Measurements from ENCODE around the gene TEP1. TPM values are rescaled to one million over a fixed set of nuclear protein-coding genes. Genes with fewer than 3 reads are reported as not detected.
"Not testable (repeated sequence)": the region's sequence is repeated elsewhere in the genome, so short reads cannot be mapped to it uniquely, and the experiment has no call there.

TEP1 gene
- total RNA-seq, 2 experiments from 2014 or later: 47.1 to 49.3 TPM

- H3K9me3 Mint-ChIP-seq: no peaks in the 10 kb centered on the region
- ChIA-PET POLR2A (no interaction called here), CTCF (no interaction called here)
- no peak overlapping the region for H3K4me3 Mint-ChIP-seq
- H3K27me3 Mint-ChIP-seq: no peaks in the 10 kb centered on the region
- H3K36me3 Mint-ChIP-seq: peaks cover 62% of the 10 kb centered on the region
- peaks cover 2% of the 10 kb centered on the region for H3K4me1 Mint-ChIP-seq (ENCODE audit: low read depth)
- intact Hi-C loops (cut with micrococcal nuclease): no loop called here
- no peak for DNase-seq
- no peak overlapping the region for H3K27ac Mint-ChIP-seq
Observed at GRCh38 chr14:20383636-20384035, 29.7 kb downstream of the TEP1 start.

- Mint-ChIP-seq H3K36me3 (peaks cover 58% of the 10 kb centered on the region), H3K9me3 (no peaks in the 10 kb centered on the region), H3K4me3 (no peak overlapping the region), H3K4me1 (ENCODE audit: low read depth) (peaks cover 2% of the 10 kb centered on the region), H3K27ac (no peak overlapping the region), H3K27me3 (no peaks in the 10 kb centered on the region)
- ChIA-PET POLR2A (interaction anchor here (0.6 kb wide), 1 partner anchor 23 kb away, joined by 4 read pairs; no protein-coding TSS in a partner anchor), CTCF (no interaction called here)
- DNase-seq: no peak
- intact Hi-C loops (cut with micrococcal nuclease): no loop called here
Observed at GRCh38 chr14:20383032-20383431, 30.3 kb downstream of the TEP1 start.

DNA sequence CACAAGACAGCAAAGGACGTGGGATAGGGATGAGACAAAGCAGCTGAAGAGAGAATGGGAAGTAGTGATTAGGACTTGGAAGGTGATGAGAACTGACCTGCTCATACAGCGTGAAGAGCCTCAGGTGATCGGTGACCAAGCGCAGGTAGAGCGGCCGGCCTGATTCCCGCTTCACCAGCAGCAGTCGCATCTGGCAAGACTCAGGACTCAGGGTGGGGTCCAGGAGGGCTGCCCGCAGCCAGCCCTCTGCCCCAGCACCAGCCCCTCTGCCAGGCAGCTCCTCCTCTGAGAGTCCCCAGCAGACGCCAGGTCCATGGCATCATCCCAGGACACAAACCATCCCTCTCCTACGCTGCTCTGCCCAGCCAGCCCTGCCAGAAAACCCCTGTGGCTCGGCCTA, 30.8 kb downstream of the TEP1 start:
- ChIA-PET POLR2A (interaction anchor here (0.6 kb wide), 1 partner anchor 22 kb away, joined by 4 read pairs; no protein-coding TSS in a partner anchor), CTCF (no interaction called here)
- peaks cover 55% of the 10 kb centered on the region for H3K36me3 Mint-ChIP-seq
- H3K4me3 Mint-ChIP-seq: no peak overlapping the region
- no peaks in the 10 kb centered on the region for H3K27me3 Mint-ChIP-seq
- no peak for DNase-seq
- peak overlapping the region; percentile 15 for H3K27ac Mint-ChIP-seq
- intact Hi-C loops (cut with micrococcal nuclease): no loop called here
- no peaks in the 10 kb centered on the region for H3K9me3 Mint-ChIP-seq
- H3K4me1 Mint-ChIP-seq (ENCODE audit: low read depth): peaks cover 2% of the 10 kb centered on the region

- H3K27me3 Mint-ChIP-seq: no peaks in the 10 kb centered on the region
- no peaks in the 10 kb centered on the region for H3K9me3 Mint-ChIP-seq
- intact Hi-C loops (cut with micrococcal nuclease): no loop called here
- H3K4me3 Mint-ChIP-seq: no peak overlapping the region
- H3K27ac Mint-ChIP-seq: no peak overlapping the region
- POLR2A ChIA-PET: interaction anchor here (1.3 kb wide), 1 partner anchor 38 kb away, joined by 3 read pairs; the partner anchor contains the start of gene PARP2
- peaks cover 60% of the 10 kb centered on the region for H3K36me3 Mint-ChIP-seq
- no peak for DNase-seq
- CTCF ChIA-PET: no interaction called here
- H3K4me1 Mint-ChIP-seq (ENCODE audit: low read depth): peaks cover 2% of the 10 kb centered on the region
Observed at GRCh38 chr14:20381341-20381740, 32.0 kb downstream of the TEP1 start.

- ChIA-PET POLR2A (interaction anchor here (1.3 kb wide), 1 partner anchor 37 kb away, joined by 3 read pairs; the partner anchor contains the start of gene PARP2), CTCF (interaction anchor here (1.0 kb wide), 1 partner anchor 53 kb away, joined by 3 read pairs; no protein-coding TSS in a partner anchor)
- H3K36me3 Mint-ChIP-seq: peaks cover 54% of the 10 kb centered on the region
- intact Hi-C loops (cut with micrococcal nuclease): no loop called here
- no peaks in the 10 kb centered on the region for H3K27me3 Mint-ChIP-seq
- H3K27ac Mint-ChIP-seq: peak overlapping the region; percentile 47
- no peaks in the 10 kb centered on the region for H3K9me3 Mint-ChIP-seq
- peaks cover 2% of the 10 kb centered on the region for H3K4me1 Mint-ChIP-seq (ENCODE audit: low read depth)
- H3K4me3 Mint-ChIP-seq: no peak overlapping the region
- DNase-seq: no peak
Observed at GRCh38 chr14:20380681-20381080, 32.6 kb downstream of the TEP1 start.

DNA sequence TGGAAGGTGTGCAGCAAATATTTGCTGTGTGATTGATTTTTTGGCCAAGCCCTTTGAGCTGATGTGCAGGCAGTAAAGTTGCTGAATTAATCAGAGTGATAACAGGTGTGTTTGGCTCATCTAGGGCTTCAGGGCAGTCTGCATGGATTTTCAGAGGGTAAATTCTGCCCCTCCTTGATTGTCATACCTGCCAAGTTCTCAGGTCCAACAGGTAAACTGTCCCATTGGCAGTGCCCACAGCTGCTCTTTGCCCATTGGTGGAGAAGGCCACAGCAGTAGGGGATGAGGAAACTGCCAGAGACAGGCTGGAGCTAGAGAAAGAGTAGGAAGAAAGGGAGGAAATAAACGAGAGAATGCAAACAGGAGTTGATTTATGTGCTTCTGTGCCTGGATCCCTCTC, 33.6 kb downstream of the TEP1 start:
- Mint-ChIP-seq H3K4me3 (no peak overlapping the region), H3K9me3 (no peaks in the 10 kb centered on the region), H3K27ac (no peak overlapping the region), H3K27me3 (no peaks in the 10 kb centered on the region), H3K4me1 (ENCODE audit: low read depth) (peaks cover 2% of the 10 kb centered on the region), H3K36me3 (peaks cover 56% of the 10 kb centered on the region)
- intact Hi-C loops (cut with micrococcal nuclease): no loop called here
- POLR2A ChIA-PET: no interaction called here
- DNase-seq: no peak
- CTCF ChIA-PET: interaction anchor here (1.0 kb wide), 1 partner anchor 52 kb away, joined by 3 read pairs; no protein-coding TSS in a partner anchor

- Mint-ChIP-seq H3K4me3 (no peak overlapping the region), H3K27ac (no peak overlapping the region), H3K36me3 (peaks cover 52% of the 10 kb centered on the region), H3K27me3 (no peaks in the 10 kb centered on the region), H3K4me1 (ENCODE audit: low read depth) (peaks cover 2% of the 10 kb centered on the region), H3K9me3 (no peaks in the 10 kb centered on the region)
- no peak for DNase-seq
- CTCF ChIA-PET: interaction anchor here (1.5 kb wide), 1 partner anchor 236 kb away, joined by 3 read pairs; no protein-coding TSS in a partner anchor
- POLR2A ChIA-PET: no interaction called here
- intact Hi-C loops (cut with micrococcal nuclease): no loop called here
Observed at GRCh38 chr14:20377171-20377570, 36.1 kb downstream of the TEP1 start.

- no peak for DNase-seq
- H3K4me1 Mint-ChIP-seq (ENCODE audit: low read depth): peaks cover 2% of the 10 kb centered on the region
- POLR2A ChIA-PET: interaction anchor here (0.9 kb wide), 1 partner anchor 9 kb away, joined by 3 read pairs; no protein-coding TSS in a partner anchor
- peaks cover 59% of the 10 kb centered on the region for H3K36me3 Mint-ChIP-seq
- no peaks in the 10 kb centered on the region for H3K27me3 Mint-ChIP-seq
- H3K4me3 Mint-ChIP-seq: no peak overlapping the region
- intact Hi-C loops (cut with micrococcal nuclease): no loop called here
- no peaks in the 10 kb centered on the region for H3K9me3 Mint-ChIP-seq
- no peak overlapping the region for H3K27ac Mint-ChIP-seq
- CTCF ChIA-PET: interaction anchor here (1.1 to 1.5 kb wide), 2 partner anchors 38 to 237 kb away, joined by 3 read pairs; no protein-coding TSS in a partner anchor
Observed at GRCh38 chr14:20376071-20376588, 37.2 kb downstream of the TEP1 start.

- intact Hi-C loops (cut with micrococcal nuclease): no loop called here
- Mint-ChIP-seq H3K36me3 (peaks cover 58% of the 10 kb centered on the region), H3K27ac (no peak overlapping the region), H3K4me1 (ENCODE audit: low read depth) (no peaks in the 10 kb centered on the region), H3K9me3 (no peaks in the 10 kb centered on the region), H3K27me3 (no peaks in the 10 kb centered on the region), H3K4me3 (no peak overlapping the region)
- CTCF ChIA-PET: interaction anchor here (1.1 to 1.5 kb wide), 2 partner anchors 39 to 238 kb away, joined by 3 read pairs; no protein-coding TSS in a partner anchor
- no peak for DNase-seq
- POLR2A ChIA-PET: interaction anchor here (0.9 kb wide), 1 partner anchor 10 kb away, joined by 3 read pairs; no protein-coding TSS in a partner anchor
Observed at GRCh38 chr14:20375471-20375870, 37.8 kb downstream of the TEP1 start.

- DNase-seq: peak; percentile 16
- intact Hi-C loops (cut with micrococcal nuclease): no loop called here
- H3K27me3 Mint-ChIP-seq: no peaks in the 10 kb centered on the region
- H3K9me3 Mint-ChIP-seq: peaks cover 2% of the 10 kb centered on the region
- peaks cover 8% of the 10 kb centered on the region for H3K4me1 Mint-ChIP-seq (ENCODE audit: low read depth)
- H3K4me3 Mint-ChIP-seq: no peak overlapping the region
- peaks cover 69% of the 10 kb centered on the region for H3K36me3 Mint-ChIP-seq
- ChIA-PET CTCF (no interaction called here), POLR2A (no interaction called here)
- H3K27ac Mint-ChIP-seq: no peak overlapping the region
Observed at GRCh38 chr14:20372796-20373195, 40.5 kb downstream of the TEP1 start.

- intact Hi-C loops (cut with micrococcal nuclease): loop anchor here (2.0 kb wide), 1 partner anchor 33 kb away; the partner anchor contains the start of gene CCNB1IP1
- Mint-ChIP-seq H3K27ac (no peak overlapping the region), H3K27me3 (no peaks in the 10 kb centered on the region), H3K9me3 (peaks cover 3% of the 10 kb centered on the region), H3K4me1 (ENCODE audit: low read depth) (peaks cover 29% of the 10 kb centered on the region), H3K4me3 (no peak overlapping the region), H3K36me3 (peaks cover 42% of the 10 kb centered on the region)
- ChIA-PET POLR2A (interaction anchor here (1.0 to 1.8 kb wide), 3 partner anchors 11 to 35 kb away, joined by 3 to 6 read pairs (median 6); partner anchors contain the start of gene PARP2), CTCF (interaction anchor here (1.0 kb wide), 1 partner anchor 48 kb away, joined by 3 read pairs; no protein-coding TSS in a partner anchor)
- no peak for DNase-seq
Observed at GRCh38 chr14:20365928-20366327, 47.4 kb downstream of the TEP1 start.

DNA sequence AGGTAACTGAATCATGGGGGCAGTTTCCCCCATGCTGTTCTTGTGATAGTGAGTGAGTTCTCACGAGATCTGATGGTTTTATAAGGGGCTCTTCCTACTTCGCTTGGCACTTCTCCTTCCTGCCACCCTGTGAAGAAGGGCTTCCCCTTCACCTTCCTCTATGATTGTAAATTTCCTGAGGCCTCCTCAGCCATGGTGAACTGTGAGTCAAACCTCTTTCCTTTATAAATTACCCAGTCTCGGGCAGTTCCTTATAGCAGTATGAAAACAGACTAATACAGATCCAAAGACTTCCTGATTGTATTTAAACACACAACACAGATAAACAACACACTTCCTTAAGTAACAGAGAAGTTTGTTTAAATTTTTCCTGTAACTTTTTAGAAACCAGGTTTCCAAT, 54.8 kb downstream of the TEP1 start:
- DNase-seq; POLR2A ChIA-PET; H3K9me3 Mint-ChIP-seq; intact Hi-C loops (cut with micrococcal nuclease); H3K4me3 Mint-ChIP-seq; H3K27me3 Mint-ChIP-seq; CTCF ChIA-PET: not testable (repeated sequence)
- peak overlapping the region; percentile 68 for H3K27ac Mint-ChIP-seq
- H3K36me3 Mint-ChIP-seq: peaks cover 55% of the 10 kb centered on the region
- peaks cover 11% of the 10 kb centered on the region for H3K4me1 Mint-ChIP-seq (ENCODE audit: low read depth)
